Measurements from ENCODE around the gene TDRD3.

TDRD3 gene

GRCh38 chr13:60590800-60591747 is 194.1 kb downstream of the TDRD3 start:
- CTCF ChIA-PET = no interaction called here

DNA sequence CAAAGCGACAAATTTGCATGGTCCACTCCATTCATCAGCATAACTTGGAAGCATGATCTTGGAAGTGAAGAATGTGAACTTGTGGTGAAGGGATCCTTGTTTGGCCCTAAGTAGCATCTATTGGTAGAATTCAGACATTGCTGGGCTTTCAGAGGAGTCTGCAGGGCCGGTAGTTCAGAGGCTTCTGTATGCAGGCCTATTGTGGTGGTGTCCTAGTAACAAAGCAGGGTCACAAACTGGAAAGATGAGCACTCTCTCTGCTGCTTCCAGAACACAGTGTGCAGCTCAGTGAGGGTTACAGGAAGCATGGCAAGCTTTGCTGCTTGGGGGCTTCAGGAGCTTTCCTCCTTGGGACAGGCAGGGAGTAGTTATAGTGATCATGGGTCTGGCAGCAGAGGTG is 206.0 kb downstream of the TDRD3 start:
- H3K9me3 Mint-ChIP-seq = no peaks in the 10 kb centered on the region
- CTCF ChIA-PET = no interaction called here
- DNase-seq = no peak
- no peaks in the 10 kb centered on the region for H3K36me3 Mint-ChIP-seq
- H3K27ac Mint-ChIP-seq = no peak overlapping the region
- H3K4me1 Mint-ChIP-seq = no peaks in the 10 kb centered on the region
- H3K4me3 Mint-ChIP-seq = no peak overlapping the region
- H3K27me3 Mint-ChIP-seq = no peaks in the 10 kb centered on the region

More at GRCh38 chr13:60590800-60591747, 194.1 kb downstream of the TDRD3 start:
- Mint-ChIP-seq H3K4me1 (no peaks in the 10 kb centered on the region), H3K4me3 (no peak overlapping the region), H3K9me3 (no peaks in the 10 kb centered on the region), H3K27me3 (no peaks in the 10 kb centered on the region), H3K27ac (no peak overlapping the region), H3K36me3 (no peaks in the 10 kb centered on the region)
- no peak for DNase-seq

DNA sequence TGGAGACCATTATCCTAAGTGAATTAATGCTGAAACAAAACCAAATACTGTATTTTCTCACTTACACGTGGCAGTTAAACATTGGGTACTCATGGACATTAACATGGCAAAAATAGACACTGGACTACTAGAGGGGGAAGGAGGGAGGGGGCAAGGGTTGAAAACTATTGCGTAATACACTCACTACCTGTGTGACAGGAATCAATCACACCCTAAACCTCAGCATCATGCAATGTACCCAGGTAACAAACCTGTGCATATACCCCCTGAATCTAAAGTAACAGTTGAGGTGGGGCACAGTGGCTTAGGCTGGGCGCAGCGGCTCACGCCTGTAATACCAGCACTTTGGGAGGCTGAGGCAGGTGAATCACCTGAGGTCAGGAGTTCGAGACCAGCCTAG is 207.0 kb downstream of the TDRD3 start:
- CTCF ChIA-PET = no interaction called here
- Mint-ChIP-seq H3K27ac (no peak overlapping the region), H3K27me3 (no peaks in the 10 kb centered on the region), H3K9me3 (no peaks in the 10 kb centered on the region), H3K4me1 (no peaks in the 10 kb centered on the region), H3K36me3 (no peaks in the 10 kb centered on the region), H3K4me3 (no peak overlapping the region)
- no peak for DNase-seq

- CTCF ChIA-PET = no interaction called here
Observed at GRCh38 chr13:60608954-60609353, 211.9 kb downstream of the TDRD3 start.

GRCh38 chr13:60611523-60611922 is 214.5 kb downstream of the TDRD3 start:
- Mint-ChIP-seq H3K27me3 (peaks cover 4% of the 10 kb centered on the region), H3K36me3 (no peaks in the 10 kb centered on the region), H3K4me1 (no peaks in the 10 kb centered on the region), H3K9me3 (no peaks in the 10 kb centered on the region), H3K27ac (no peak overlapping the region), H3K4me3 (no peak overlapping the region)
- DNase-seq = no peak
- CTCF ChIA-PET = no interaction called here

More at GRCh38 chr13:60608954-60609353, 211.9 kb downstream of the TDRD3 start:
- H3K9me3 Mint-ChIP-seq = no peaks in the 10 kb centered on the region
- no peak overlapping the region for H3K27ac Mint-ChIP-seq
- no peaks in the 10 kb centered on the region for H3K4me1 Mint-ChIP-seq
- H3K4me3 Mint-ChIP-seq = no peak overlapping the region
- H3K36me3 Mint-ChIP-seq = no peaks in the 10 kb centered on the region
- H3K27me3 Mint-ChIP-seq = peaks cover 4% of the 10 kb centered on the region
- DNase-seq = no peak

DNA sequence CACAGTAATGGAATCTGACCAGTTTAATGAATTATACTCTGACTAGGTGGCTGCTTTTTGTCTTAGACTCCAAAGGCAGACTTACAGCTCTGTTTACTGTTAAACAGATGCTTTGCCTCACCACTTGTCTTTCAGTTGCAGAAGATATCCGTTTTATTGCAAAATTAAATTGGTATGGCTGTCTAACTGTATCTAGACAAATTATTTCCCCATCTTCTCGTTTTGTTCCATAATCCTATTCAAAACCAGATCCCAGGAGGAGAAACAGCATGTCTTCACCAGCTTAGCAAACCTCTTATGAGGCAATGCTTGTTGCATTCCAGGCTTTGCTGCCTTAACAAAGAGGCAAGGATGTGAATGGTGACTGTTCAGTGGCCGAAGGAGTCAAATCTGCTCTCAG is 215.6 kb downstream of the TDRD3 start:
- Mint-ChIP-seq H3K9me3 (no peaks in the 10 kb centered on the region), H3K4me1 (no peaks in the 10 kb centered on the region), H3K27me3 (peaks cover 4% of the 10 kb centered on the region), H3K4me3 (no peak overlapping the region), H3K36me3 (no peaks in the 10 kb centered on the region), H3K27ac (no peak overlapping the region)
- no peak for DNase-seq
- CTCF ChIA-PET = no interaction called here

GRCh38 chr13:60613080-60613479 is 216.1 kb downstream of the TDRD3 start:
- H3K4me1 Mint-ChIP-seq = no peaks in the 10 kb centered on the region
- peaks cover 4% of the 10 kb centered on the region for H3K27me3 Mint-ChIP-seq
- CTCF ChIA-PET = no interaction called here
- DNase-seq = no peak
- H3K27ac Mint-ChIP-seq = no peak overlapping the region
- H3K36me3 Mint-ChIP-seq = no peaks in the 10 kb centered on the region
- no peaks in the 10 kb centered on the region for H3K9me3 Mint-ChIP-seq
- H3K4me3 Mint-ChIP-seq = no peak overlapping the region

DNA sequence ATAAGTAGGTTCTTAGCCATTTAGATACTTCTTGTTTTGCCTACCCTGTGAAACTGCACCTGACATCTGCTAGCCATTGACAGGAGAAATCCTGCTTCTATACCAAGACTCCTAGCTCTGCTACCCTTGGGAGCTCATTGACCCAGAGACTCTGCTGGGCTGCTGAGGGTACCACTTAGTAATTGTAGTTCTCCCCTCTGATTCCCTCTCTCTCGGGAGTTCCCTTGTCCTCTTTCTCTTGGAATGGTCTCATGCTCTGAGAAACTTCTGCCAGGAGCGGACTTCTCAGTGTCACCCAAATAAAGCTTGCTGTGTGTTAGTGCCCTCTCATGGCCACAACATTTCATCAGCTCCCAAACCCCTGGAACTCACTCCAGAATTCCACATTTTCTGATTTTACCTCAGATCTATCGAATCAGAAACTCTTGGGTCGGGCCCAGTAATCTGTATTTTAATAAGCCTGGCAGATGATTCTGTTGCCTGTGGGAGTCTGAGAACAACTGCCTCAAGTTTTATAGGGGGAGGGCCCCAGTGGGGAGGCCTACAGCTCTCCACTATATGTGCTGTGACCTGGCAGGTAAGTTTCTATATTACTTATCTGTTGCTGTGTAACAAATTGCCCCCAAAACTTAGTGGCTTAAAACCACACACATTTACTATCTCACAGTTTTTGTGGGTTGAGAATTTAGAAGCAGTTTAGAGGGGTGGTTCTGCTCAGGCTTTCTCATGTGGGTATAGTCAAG is 221.1 kb downstream of the TDRD3 start:
- no peak overlapping the region for H3K4me3 Mint-ChIP-seq
- CTCF ChIA-PET = no interaction called here
- H3K27ac Mint-ChIP-seq = no peak overlapping the region
- no peaks in the 10 kb centered on the region for H3K36me3 Mint-ChIP-seq
- peaks cover 4% of the 10 kb centered on the region for H3K27me3 Mint-ChIP-seq
- no peaks in the 10 kb centered on the region for H3K4me1 Mint-ChIP-seq
- H3K9me3 Mint-ChIP-seq = no peaks in the 10 kb centered on the region
- no peak for DNase-seq

DNA sequence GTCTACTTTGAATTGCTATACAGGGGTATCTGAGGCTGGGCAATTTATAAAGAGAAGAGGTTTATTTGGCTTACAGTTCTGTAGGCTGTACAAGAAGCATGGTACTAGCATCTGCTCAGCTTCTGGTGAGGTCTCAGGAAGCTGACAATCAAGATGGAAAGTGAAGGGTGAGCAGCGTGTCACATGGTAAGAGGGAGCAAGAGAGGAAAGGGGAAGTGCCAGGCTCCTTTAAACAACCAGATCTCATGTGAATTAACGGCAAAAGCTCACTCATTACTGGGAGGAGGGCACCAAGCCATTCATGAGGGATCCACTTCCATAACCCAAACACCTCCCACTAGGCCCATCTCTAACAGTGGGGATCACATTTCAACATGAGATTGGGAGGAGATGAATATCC is 222.4 kb downstream of the TDRD3 start:
- Mint-ChIP-seq H3K36me3 (no peaks in the 10 kb centered on the region), H3K4me1 (no peaks in the 10 kb centered on the region), H3K27me3 (no peaks in the 10 kb centered on the region), H3K9me3 (no peaks in the 10 kb centered on the region), H3K27ac (no peak overlapping the region), H3K4me3 (no peak overlapping the region)
- no peak for DNase-seq
- CTCF ChIA-PET = no interaction called here

- Mint-ChIP-seq H3K27me3 (no peaks in the 10 kb centered on the region), H3K27ac (no peak overlapping the region), H3K9me3 (no peaks in the 10 kb centered on the region), H3K36me3 (no peaks in the 10 kb centered on the region), H3K4me1 (no peaks in the 10 kb centered on the region), H3K4me3 (no peak overlapping the region)
- DNase-seq = no peak
- CTCF ChIA-PET = no interaction called here
Observed at GRCh38 chr13:60620611-60621395, 223.8 kb downstream of the TDRD3 start.

- no peak overlapping the region for H3K27ac Mint-ChIP-seq
- no peaks in the 10 kb centered on the region for H3K27me3 Mint-ChIP-seq
- no peak overlapping the region for H3K4me3 Mint-ChIP-seq
- no peaks in the 10 kb centered on the region for H3K36me3 Mint-ChIP-seq
- no peak for DNase-seq
- no peaks in the 10 kb centered on the region for H3K4me1 Mint-ChIP-seq
- CTCF ChIA-PET = no interaction called here
- no peaks in the 10 kb centered on the region for H3K9me3 Mint-ChIP-seq
Observed at GRCh38 chr13:60623151-60623550, 226.1 kb downstream of the TDRD3 start.
